ENCODE results near the gene ARFGEF2. TPM values are rescaled to one million over a fixed set of nuclear protein-coding genes. Genes with fewer than 3 reads are reported as not detected.
A peak's percentile ranks its signal among the peaks of the same experiment; 100 is the strongest.

Gene ARFGEF2
- total RNA-seq, 1 experiment from 2014 or later, result 22.2 TPM

- TF ChIP-seq REST (IDR thresholded peaks at IDR 0.05; ENCODE audit: low read depth) (no peak), JUND (IDR thresholded peaks at IDR 0.05) (no peak), ATF3 (IDR thresholded peaks at IDR 0.05) (no peak), CBX3 (IDR thresholded peaks at IDR 0.05; ENCODE audit: low read depth) (no peak), CEBPB (IDR thresholded peaks at IDR 0.05; ENCODE audit: low read depth) (no peak)
Measured at GRCh38 chr20:48903705-48904104, 17.8 kb upstream of the ARFGEF2 start (continued).

GRCh38 chr20:48904566-48905296 lies 16.8 kb upstream of the ARFGEF2 start:
- no peak overlapping the region for H3K4me3 ChIP-seq (replicated peaks in 1 of 2; ENCODE audit: low read depth in 1 of 2, low read length in 2 of 2)
- no peaks in the 10 kb centered on the region for H3K9me2 ChIP-seq (ENCODE audit: insufficient read depth)
- RAD21 ChIA-PET (ENCODE audit: low non-redundant PET in 1 of 2, low total read pairs in 2 of 2, uncharacterized antibody in 2 of 2, unreplicated experiment in 2 of 2), result interaction anchor here (0.7 to 2.6 kb wide), 4 partner anchors 8 to 247 kb away, joined by 3 to 14 read pairs (median 7); no protein-coding TSS in a partner anchor
- TF ChIP-seq CTCF (IDR thresholded peaks at IDR 0.05 in 2 of 3, conservative IDR thresholded peaks at IDR 0.05 in 1 of 3; ENCODE audit: borderline replicate concordance in 1 of 3, insufficient read depth in 1 of 3, low read depth in 2 of 3, low read length in 2 of 3), result peak; percentile 76 to 86 (median 84)
- TF ChIP-seq JUND (IDR thresholded peaks at IDR 0.05), result no peak
- peak; percentile 88 for TF ChIP-seq RAD21 (IDR thresholded peaks at IDR 0.05; ENCODE audit: low read depth)
- TF ChIP-seq EZH2phosphoT487 (IDR thresholded peaks at IDR 0.05; ENCODE audit: borderline replicate concordance), result no peak
- TF ChIP-seq ZFX (IDR thresholded peaks at IDR 0.05), result no peak
- no peak for TF ChIP-seq POLR2A (IDR thresholded peaks at IDR 0.05; ENCODE audit: borderline replicate concordance, extremely low read depth, insufficient read depth, insufficient read length)
- no peak for TF ChIP-seq ZNF274 (IDR thresholded peaks at IDR 0.05; ENCODE audit: low read depth, low read length)
- peak overlapping the region; percentile 70 for H2AFZ ChIP-seq (ENCODE audit: low read depth, low read length, poor library complexity, severe bottlenecking)
- H4K20me1 ChIP-seq (ENCODE audit: insufficient read depth), result no peaks in the 10 kb centered on the region
- no TSS peak for BruUV-seq (replicated peaks)
- POLR2A ChIA-PET, result no interaction called here
- H3K36me3 ChIP-seq (ENCODE audit: control insufficient read depth in 1 of 2, insufficient read depth in 2 of 2, low read length in 2 of 2), result no peaks in the 10 kb centered on the region
- intact Hi-C loops (cut with micrococcal nuclease), result loop anchor here (1.0 kb wide), 1 partner anchor 247 kb away; no protein-coding TSS in a partner anchor
- no peaks in the 10 kb centered on the region for H3K9me3 ChIP-seq (ENCODE audit: control insufficient read depth in 1 of 2, insufficient read depth in 1 of 2, low read depth in 1 of 2, low read length in 2 of 2)
- CTCF ChIA-PET, result interaction anchor here (0.6 to 3.8 kb wide), 9 partner anchors 11 to 1303 kb away, joined by 3 to 144 read pairs (median 3); no protein-coding TSS in a partner anchor
- H3K27ac ChIP-seq (ENCODE audit: low read depth, low read length), result no peak overlapping the region
- H3K4me1 ChIP-seq (ENCODE audit: control insufficient read depth in 1 of 2, insufficient read depth in 2 of 2, low read length in 2 of 2), result peaks cover 0 to 6% of the 10 kb centered on the region in 2 experiments; a peak in 1 of 4 replicates
- H3K9ac ChIP-seq (ENCODE audit: low read length), result no peak overlapping the region
- peaks cover 5% of the 10 kb centered on the region; the same call in 1 of the 2 replicates for H3K27me3 ChIP-seq (ENCODE audit: insufficient read depth, low read length)
- peak overlapping the region; percentile 21; the same call in 1 of the 2 replicates for H3K4me2 ChIP-seq (ENCODE audit: low read length)
- H3K79me2 ChIP-seq (ENCODE audit: insufficient read depth, low read length), result no peaks in the 10 kb centered on the region
- ATAC-seq, result peak; percentile 69
- peak; percentile 37 for DNase-seq (ENCODE audit: low read depth, low spot score)
